SIG-M5 (cell line): ENCODE measurements around the gene CCDC71.

Experiments
- DNase-seq: peaks from one replicate; lab custom pipeline; 2025; lab: John Stamatoyannopoulos, UW

The CCDC71 gene

DNA sequence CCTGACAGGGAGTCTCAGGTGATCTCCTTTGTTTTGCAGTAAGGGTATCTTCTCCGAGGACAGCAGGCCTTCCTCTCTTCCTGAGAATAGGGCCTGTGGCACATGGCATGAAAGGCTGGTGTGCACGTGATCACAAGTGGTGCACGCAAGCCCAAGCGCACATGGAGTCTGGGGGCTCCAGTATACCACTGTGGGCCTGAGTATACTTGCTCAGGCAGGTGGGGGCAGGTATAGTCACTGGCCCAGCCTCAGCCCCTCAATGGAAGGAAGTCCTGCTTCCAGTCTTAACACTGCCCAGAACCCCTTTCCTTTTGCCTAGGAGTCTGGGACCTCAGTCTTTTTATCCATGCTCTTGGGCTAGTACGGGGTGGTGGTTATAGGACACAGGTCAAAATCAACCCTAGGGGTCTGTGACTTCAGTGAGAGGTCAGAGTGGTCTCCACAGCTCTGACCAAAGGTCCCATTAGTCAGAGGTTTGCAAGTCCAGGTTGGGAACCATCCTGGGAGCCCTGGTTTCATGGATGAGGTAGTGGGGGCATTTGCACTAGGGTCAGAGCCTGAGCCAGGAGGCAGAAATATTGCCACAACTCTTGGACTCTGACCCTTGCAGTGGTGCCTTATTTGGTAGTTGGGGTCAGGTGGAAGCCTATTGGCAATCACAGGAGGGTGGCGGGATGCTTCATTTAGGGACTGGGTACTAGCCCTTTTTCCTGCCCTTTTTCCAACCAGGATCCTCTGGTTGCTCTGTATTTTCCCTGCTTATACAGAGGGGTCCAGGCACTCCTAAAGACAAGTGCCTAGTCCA, 823 bp upstream of the CCDC71 start:
- DNase-seq, result no peak

DNA sequence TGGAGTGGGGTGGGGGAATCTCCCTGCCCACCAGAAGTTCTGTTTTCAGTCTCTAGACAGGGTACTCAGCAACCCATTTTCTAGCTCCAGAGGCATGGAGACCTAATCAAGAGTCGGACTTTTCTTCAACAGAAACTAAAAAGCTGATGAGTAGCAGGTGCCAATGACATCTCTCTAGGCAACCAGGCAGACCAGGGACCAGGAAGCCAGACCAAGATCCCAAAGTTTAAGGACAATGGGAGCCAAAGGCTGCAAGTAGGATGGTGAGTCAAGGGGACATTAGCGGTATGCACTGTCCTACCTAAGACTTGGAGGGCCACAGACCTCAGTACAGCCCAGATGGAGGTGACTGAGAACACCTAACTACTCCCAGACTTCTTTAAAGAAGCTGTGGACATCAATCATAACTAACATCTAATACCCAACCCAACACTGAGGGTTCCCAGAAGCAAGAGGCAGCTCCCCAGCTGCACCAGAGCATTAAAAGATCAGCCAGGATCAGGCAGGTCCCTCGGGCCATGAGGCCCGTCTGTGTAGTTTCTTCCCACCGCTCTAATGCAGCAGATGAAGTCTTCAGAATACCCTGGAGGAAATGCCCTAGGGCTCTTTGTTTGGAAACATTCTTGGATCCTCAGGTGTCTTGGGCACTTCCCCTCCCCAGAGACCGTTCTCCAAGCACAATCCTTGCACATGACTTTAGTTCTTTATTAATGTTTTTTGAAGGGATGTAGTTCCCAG, 979 bp downstream of the CCDC71 start:
- DNase-seq, result no peak

DNA sequence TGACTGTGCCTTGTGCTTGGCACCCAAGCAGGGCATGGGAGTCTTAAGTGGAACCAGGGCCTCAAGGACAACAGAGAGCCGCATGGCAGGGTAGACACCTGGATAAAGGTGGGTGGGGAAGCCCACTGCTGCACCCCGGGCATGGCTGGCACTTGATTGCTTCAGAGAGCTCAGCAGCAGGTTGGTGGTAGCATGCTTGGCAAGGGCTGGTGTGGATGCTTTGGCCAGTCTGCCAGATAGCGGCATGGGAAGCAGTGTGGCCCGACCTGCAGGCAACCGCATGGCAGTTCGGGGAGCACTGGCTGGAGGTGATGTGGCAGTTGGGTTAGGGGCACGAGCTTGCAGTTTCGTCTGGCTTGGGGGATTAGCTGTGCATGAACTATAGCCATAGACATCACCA, 2.5 kb downstream of the CCDC71 start:
- DNase-seq, result no peak

DNA sequence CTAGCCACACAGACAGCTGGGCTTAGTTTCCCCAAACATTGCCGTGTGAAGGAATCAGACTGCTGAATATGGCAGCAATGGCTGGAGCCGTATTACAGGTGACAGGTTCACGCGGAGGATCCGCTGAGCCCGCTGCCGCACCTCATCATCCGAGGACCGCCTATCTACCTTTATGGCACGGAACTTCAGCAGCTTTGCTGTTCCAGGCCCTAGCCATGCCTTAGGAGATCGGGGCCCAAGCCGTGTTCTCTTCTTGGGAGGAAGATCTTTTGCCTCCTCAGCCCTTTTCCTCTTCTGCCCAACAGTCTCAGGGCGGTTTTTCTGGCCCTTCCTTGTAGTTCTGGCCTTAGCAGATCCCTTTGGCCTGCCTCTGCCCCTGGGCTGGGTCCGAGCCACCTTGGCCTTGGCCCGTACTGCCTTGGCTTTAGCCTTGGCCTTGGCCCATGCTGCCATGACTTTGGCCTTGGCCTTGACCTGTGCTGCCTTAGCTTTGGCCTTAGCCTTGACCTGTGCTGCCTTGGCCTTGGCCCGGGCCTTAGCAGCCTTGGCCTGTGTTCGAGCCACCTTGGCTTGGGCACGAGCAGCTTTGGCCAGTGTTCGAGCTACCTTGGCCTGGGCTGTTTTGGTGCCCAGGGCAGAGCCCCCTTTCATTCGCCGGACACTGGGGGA, 3.2 kb downstream of the CCDC71 start:
- no peak for DNase-seq

DNA sequence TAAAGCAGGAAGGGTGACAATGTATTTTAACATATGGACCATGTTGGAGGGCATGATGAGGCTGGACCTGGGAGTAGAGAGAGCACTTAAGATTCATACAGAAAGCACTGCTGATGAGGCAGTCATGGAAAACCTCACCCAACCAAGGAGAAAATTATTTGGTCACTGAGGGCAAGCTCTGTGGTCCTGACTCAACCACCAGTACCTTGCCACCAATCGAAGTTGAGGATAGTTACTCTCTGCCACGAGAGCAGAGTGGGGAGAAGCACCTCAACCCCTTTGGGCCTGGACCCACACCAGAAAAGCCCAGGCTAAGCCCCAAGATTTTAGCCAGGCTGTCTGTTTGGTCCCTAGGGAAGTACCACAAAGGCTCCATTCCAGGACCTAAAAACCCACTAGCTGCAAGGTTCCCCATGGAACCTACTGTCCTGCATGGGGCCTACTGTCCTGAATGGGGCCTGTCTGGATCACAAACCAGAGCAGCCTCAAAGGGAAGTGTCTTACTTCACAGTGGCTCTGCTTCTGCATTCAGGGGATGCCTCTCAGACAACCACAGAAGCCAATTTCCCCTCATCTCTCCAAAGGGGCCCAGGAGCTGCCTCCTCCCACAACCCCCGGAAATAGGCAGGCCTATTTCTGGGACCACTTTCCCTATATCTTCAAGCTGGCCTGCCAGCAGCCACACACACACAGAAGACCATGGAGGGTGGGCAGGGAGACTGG, 4.2 kb downstream of the CCDC71 start:
- DNase-seq, result no peak

DNA sequence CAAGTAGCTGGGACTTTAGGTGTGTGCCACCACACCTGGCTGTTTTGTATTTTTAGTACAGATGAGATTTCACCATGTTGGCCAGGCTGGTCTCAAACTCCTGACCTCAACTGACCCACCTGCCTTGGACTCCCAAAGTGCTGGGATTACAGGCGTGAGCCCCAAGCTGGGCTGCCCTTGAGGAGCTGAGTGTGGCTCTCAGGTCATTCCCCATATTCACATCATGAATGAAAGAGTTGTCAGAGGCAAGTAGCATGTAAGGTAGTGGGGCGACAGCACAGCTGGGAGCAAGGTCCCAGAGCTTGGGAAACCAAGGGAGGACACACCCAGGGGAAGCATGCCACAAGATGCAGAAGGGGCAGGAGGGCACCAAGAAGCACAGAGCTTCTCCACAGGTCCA, 4.9 kb downstream of the CCDC71 start:
- no peak for DNase-seq

DNA sequence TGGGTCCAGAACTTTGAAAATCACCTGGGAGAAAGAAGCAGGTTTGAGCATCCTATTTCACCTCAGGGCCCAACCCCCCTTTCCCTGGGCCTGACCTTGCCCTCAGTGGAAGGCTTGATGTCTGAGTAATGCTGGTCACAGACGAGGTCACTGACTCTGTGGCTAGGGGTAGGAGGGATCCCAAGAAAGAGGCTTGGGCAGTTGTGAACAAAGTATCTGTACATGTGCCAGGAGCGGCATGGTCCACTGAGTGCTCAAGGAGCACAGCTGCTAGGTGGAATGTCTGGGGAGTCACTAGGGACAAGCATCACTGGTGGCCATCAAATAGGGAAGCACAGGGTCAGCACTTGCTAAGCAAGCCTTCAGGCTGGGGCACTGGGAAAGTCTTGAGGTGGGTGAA, 7.3 kb downstream of the CCDC71 start:
- no peak for DNase-seq

DNA sequence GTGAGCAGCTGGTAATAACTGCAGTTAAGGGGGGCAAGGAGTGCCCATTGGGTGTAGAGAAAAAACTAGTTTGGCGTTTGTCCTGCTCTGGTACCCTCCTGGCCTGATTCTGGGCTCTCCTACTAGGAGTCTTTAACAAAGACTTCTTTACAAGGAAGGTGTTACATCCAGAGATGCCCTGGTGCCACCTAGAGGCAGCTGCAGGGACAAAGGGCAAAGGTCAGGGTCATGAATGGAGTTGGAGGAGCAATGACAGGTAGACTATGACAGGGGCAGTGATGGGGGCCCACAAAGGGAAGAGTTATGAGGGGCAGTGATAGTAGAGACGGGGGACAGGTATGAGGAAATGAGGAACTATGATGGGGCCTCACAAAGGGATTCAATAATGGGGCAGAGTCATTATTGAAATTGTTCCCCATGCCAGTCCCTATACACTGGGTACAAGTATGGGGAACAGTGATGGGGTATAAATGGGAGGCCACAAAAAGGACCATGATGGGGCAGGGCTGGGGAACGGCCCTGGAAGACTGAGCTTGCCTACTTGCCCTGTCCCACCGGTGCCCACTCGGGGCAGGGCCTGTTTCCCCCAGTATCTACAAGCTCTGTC, 7.9 kb downstream of the CCDC71 start:
- no peak for DNase-seq

DNA sequence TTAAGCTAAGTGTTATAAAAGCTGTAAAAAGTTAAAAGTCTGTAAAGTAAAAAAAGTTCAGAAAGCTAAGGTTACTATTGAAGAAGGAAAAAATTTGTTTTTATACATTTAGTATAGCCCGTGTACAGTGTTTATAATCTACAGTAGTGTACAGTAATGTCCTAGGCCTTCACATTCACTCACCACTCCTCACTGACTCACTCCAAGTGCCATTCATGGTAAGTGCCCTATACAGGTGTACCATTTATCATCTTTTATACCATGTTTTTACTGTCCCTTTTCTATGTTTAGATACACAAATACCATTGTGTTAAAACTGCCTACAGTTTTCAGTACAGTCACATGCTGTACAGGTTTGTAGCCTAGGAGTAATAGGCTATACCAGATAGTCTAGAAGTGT, 8.8 kb downstream of the CCDC71 start:
- DNase-seq, result no peak

DNA sequence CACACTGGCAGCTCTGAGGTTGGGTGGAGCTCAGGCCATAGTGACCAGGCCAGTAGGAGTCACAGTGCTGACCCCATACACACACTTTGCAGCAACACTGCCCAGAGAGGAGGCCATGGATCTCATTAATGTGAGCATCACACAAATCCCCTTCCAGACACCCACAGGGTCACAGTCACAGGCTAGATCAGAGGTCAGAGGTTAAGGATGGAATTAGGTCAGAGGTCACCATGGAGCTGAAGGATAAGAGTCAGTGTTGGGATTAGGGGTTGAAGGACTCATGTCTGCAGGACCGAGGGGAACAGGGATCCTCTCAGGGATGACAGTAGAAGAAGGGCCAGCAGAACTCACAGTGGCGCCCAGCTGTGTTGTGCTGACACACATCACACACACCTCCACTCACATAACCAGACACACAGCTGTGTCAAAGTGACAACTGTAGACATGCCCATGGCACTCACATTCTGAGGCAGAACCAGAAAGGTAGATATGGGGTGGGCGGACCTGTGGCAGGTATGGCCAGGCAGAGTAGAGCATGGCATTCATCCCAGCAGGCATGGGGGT, 12.7 kb downstream of the CCDC71 start:
- DNase-seq, result no peak

DNA sequence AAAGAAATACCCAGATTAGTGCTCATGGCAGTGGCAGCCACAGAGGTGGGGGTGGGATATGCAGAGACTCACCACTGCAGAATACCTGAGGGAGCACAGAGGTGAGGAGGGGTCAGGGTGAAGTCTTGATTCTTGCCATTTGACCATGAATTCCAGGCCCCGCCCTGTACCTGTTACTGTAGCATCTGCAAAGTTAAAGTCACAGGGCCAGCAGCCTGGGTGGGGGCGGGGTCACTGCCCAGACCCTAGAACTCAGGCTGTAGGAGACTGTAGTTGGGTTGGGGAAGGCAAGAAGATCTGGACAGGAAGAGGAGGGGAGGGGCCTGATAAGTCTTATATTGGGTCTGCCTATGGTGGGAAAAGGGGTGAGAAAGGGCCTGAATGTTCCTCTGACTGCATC, 14.5 kb downstream of the CCDC71 start:
- DNase-seq, result no peak

DNA sequence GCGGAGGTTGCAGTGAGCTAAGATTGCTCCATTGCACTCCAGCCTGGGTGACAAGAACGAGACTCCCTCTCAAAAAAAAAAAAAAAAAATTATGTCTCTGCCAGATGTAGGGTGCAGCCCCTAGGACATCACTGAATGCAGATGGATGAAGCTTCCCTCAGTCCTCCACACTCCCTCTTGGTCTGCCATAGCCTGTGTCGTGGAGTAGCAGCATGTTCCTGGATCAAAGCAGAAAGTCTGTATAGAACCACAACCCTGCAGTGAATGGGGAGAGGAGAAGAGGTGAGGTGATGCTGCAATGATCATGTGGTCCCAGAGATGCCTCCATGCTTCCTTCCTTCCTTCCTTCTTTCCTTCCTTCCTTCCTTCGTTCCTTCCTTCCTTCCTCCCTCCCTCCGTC, 18.0 kb downstream of the CCDC71 start:
- DNase-seq, result no peak

DNA sequence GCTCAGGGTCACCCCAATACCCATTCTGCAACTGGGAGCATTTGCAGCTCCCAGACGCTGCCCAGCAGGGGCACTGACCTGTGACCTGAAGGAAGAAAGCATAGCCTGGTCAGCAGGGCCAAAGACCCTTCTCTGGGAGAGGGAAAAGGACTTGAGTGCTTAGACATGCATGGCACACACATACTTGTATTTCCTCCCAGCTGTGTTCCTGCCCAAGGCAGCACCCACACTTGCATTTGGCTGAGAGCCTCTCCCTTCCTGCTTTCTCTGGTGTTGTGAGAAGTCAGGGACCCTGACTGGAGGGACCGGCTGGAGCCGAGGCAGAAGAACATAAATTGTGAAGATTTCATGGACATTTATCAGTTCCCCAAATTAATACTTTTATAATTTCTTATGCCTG, 26.1 kb downstream of the CCDC71 start:
- DNase-seq, result no peak

DNA sequence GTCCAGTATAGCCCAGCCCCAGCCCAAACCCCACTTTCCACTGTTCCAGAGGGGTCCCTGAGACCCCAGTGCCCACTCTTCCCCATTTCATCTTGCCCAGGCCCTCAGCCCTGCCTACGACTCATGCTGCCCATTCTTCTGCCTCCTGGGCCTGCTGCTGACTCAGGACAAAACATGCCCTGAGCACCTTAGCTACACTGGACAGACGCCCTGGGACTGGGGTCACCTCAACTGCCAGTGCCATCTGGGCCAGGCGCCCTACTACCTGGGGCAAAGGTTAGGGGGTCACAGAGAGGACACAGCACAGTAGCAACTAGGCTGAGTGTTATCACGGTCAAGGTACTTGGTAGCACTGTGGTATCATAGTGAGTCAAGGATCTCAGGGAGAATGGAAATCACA, 30.6 kb downstream of the CCDC71 start:
- no peak for DNase-seq

DNA sequence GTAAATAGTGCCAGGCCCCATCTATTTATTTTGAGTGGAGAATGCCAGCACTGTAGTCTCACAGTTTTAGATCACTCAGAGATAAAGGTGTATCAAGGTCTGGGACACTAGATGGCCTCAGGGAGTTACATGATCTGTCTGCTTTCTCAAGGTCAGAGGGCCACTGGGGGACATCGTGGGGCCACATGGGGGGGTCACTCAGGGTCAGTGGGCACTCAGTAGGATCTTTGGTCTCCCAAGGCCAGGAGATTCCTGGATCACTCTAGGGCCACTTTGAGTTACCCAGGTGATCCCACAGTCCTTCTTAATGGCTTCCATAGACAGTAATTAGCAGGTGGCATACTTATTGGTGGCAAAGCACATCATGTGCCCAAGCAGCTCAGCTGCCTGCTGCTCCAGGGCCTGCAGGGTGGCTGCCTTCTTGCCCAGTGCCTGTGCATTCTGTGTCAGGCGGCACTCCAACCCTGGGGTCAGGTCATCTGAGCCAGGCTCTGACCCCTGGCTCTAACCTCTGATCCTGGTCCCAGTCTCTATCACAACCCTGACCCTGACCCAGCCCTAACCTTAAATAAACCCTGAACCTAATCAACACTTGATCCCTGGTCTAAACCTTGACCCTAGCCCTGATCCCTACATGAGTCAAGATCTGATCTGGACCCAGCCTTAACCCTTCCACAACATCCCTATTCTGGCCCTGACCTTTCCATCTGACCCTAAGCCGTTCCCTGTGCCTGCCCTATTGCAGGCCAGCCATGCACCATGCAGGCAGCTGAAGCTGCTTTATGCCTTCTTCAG, 31.5 kb downstream of the CCDC71 start:
- no peak for DNase-seq

DNA sequence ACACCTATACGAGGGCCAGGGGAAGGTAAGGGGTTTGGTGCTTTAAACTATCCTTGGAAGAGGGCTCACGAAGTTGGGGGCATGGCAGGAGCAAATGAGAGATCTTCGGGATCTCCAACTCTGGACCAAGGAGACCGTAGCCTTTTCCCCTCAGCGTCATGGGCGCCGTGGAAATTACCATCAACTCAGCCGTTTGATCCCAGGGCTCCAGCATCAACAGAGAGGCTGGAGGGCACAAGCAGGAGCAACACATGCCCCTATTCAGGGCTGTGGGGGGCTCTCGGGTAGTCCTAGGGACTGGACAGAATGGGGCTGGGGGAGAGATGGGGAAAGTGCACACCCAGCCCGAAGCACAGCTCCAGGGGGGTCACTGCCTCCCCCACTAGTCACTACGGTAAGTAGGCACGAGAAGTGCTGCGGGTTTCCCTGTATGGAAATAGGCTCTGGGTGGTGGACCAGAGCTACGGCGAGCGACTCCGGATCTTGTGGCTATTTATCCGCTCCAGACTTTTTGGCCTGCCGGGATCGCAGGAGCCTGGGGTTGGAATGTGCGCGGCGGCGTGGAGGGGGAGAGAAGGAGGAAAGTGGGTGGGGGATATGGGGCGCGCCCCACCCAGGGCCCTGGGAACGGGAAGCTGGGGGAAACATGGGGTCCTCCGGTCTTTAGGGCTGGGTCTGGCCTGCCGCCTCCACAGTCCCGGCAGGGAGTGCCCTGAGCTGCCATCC, 32.7 kb downstream of the CCDC71 start:
- DNase-seq, result no peak

DNA sequence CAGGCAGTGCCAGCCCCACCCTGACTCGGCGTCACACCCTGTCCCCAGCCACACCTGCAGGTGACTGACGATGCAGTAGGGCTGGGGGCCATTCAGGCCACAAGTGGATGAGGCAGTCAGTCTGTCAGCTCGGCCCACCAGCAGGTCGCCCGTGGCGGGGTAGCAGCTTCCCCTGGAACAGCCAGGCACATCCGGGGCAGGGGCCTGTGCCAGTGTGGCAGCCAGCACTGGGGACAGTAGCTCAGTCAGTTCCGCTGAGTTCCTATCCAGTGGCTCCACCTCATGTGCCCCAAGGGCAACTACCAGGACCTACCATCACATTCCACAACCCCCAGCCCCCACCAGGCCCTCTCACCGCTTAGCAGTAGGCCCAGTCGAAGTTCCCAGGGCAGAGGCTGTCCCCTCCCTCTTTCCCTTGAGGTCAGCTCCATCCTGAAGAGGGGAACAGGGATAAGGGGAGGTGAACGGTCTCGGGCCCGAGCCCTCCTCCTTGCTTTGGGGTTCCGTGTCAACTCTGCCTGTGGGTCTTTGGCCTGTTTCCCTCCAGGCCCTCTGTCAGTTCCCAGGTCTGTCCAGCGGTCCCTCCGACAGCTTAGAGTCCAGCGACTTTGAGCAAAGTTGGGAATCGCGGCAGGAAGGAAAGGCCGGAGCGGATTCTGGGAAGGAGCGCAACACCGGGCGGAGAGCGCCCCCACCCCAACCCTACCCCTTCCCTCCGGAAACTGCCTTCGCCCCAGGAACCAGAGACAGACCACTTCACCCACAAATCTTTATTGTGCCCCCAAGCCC, 33.5 kb downstream of the CCDC71 start, which contains the start of gene LAMB2:
TSS of gene LAMB2 (minus strand) at position 614 of the 789 bp plus-strand sequence. CDS start at position 431, 183 bp downstream.
- DNase-seq, result no peak

DNA sequence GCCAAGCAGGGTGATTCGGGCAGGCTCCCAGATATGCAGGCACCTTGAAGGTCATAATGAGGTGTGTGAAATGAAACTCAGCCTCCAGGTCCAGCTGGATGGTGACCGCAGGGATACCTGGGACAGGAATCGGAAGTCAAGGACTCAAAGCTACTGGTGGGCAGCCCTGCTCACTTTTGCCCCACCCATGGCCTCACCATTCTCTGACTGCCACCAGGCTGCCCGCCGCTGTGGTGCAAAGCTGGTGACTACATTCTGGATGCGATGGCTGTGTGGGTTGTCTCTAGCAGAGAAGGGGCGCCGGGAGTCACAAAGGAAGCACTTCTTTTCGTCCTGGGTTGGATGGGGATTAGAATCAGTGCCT, 34.1 kb downstream of the CCDC71 start:
- DNase-seq, result no peak

DNA sequence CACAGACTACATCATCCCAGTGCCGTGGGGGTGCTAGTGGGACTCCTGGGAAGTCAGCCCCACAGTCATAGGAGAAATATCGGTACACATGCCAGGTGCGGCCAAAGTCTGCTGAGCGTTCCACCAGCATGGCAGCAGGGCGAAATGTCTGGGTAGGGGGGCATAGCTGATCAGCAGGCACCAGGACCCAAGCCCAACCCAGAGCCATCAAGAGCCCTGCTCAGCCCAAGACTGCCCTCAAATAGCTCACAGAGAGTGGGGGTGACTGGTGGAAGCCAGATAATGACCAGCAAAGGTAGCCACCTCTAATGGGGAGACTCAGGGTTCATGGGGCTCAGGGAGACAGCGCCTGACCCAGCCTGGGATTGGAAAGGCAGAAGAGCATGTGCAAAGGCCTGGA, 34.6 kb downstream of the CCDC71 start:
- no peak for DNase-seq
